NOMO-1 (cell line): Measurements from ENCODE around the gene SETD1B.

Experiments
- DNase-seq, 2 experiments: peaks; one replicate each; lab custom pipeline; 2025; ENCODE audit not compliant: unreplicated experiment in 2 of 2; lab: John Stamatoyannopoulos, UW

The SETD1B gene

GRCh38 chr12:121794534-121795033 lies 9.2 kb upstream of the SETD1B start:
- no peak for DNase-seq

- DNase-seq = peak; percentile 59 to 61
Measured at GRCh38 chr12:121795034-121795968, 8.5 kb upstream of the SETD1B start.

- DNase-seq = peak; percentile 47 to 49
Measured at GRCh38 chr12:121796855-121797751, 6.7 kb upstream of the SETD1B start.

DNA sequence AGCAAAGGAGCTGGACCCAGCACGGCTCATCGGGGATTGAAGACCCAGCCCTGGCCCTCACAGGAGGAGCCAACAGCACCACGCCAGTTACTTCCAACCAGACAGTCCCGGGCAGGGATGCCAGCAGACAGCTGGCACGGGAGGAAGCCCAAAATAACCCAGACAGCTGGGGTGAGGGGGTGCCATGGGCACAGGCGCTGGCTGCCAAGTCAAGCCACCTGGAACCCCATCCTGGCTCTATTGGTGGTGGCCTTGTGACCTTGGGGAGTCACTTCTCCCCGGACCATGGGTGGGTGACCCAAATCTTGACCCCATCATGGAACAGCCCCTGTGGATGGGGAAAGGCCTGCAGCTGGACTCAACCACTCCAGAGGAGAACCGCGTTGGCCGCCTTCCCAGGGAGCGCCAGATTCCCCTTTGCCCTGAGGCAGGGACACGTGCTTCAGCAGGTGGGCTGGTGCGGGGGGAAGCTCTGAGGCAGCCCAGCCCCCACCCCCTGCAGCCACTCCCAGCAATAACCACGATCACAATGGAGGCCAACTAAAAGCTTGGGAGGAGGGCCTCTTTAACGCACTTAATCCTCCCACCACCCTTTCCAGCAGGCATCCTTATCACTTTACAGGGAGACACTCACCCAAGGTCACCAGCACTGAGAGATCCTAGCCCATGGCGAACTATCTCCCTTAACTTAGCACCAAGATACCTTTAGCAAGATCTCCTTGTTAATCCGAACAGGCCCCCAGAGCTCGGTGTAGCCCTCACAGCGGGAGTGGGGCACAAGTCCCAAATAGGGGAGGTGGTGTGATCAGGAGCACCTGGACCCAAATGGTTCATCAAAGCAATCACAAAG lies 5.6 kb upstream of the SETD1B start:
- DNase-seq = no peak

DNA sequence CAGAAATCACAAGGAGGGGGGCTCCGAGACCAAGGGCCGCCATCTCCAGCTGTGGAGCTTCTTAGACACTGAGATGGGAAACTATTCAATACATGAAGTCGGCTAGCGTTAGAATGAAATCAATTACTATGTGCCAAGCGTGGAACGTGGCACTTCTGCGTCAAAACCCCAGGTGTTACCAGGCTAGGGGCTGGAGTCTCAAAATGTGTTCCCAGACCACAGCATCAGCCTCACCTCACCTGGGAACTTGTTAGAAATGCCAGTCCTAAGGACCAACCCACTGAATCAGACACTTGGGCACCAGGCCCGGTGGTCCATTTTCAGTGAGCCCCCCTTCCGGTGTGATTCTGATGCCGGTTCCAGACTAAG lies 5.0 kb upstream of the SETD1B start:
- DNase-seq = no peak

DNA sequence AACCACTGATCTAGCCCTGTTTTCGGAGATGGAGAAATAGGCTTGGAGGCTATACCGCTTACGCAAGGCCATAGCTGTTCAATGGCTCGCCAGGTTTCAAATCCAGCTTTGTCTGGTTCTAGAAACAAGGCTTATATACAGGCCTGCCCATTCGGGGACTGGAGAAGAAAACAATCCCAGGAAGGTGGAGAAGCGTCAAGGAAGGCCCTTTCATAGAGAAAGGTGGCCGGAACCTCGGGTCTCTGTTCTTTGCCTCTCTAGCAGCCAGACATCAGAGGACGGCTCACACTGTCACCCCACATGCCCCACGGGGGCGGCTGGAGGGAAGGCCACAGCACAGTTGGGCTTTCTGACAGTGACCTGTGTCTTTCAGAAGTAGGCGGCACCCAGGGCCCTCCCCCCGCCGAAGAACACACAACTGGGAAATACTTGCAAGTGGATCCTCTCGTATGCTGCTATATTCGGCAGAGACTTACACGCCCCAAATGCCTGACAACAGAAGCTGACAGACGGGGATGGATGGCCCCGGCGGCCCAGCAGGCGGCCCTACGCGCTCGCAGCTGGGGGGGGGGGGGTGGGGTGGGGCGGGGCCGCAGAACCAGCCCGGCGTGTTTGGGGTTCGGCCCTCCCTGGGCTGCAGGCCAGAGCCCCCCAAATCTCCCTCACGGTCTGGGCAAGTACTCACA lies 4.5 kb upstream of the SETD1B start:
- DNase-seq = peak; percentile 70 to 79

GRCh38 chr12:121799842-121800693 lies 3.7 kb upstream of the SETD1B start:
- peak; percentile 62 to 77 for DNase-seq

- peak; percentile 29 to 50 for DNase-seq
Measured at GRCh38 chr12:121800694-121801594, 2.9 kb upstream of the SETD1B start.

GRCh38 chr12:121801595-121802484 lies 2.0 kb upstream of the SETD1B start:
- DNase-seq = peak; percentile 25 to 32

- no peak for DNase-seq
Measured at GRCh38 chr12:121802485-121802842, 1.3 kb upstream of the SETD1B start.

GRCh38 chr12:121802843-121803698 lies 738 bp upstream of the SETD1B start:
- peak; percentile 94 to 95 for DNase-seq

- peak; percentile 41 to 42 for DNase-seq
Measured at GRCh38 chr12:121804417-121805111, 755 bp downstream of the SETD1B start.

- peak in 1 of 2 experiments; percentile 7 for DNase-seq
Measured at GRCh38 chr12:121805171-121806008, 1.6 kb downstream of the SETD1B start.

DNA sequence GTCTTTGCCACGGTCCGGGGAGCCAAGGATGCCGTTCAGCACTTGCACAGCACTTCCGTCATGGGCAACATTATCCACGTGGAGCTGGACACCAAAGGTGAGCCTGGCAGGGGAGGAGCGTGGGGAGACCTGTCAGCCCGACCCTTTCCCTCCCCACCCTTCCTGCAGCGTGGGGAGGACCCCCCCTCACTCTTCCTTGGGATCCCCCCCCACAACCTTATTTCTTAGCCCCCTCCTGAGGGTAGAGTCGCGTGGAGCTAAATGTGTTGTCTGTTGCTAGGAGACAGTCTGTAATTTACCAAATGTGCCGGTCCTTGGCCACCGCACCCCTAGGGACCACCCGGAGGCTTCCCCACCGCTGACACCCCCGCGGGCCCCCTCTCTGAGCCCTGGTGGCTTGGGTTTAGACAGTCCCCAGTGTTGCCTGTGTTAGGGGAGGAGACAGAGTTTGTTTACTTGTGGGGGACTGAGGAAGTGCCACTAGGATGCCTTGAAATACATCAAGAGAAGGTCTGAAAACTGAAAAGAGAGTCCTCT lies 2.3 kb downstream of the SETD1B start:
- DNase-seq = no peak
